COLO668 (cell line): ENCODE data around the gene MGAT3.

Experiments
- DNase-seq: peaks from one replicate; lab custom pipeline; 2025; ENCODE audit not compliant: unreplicated experiment; lab: John Stamatoyannopoulos, UW

Gene MGAT3

GRCh38 chr22:39449708-39450107 is 7.1 kb upstream of the MGAT3 start:
- DNase-seq = no peak

GRCh38 chr22:39450258-39450955 is 6.4 kb upstream of the MGAT3 start:
- DNase-seq = no peak

DNA sequence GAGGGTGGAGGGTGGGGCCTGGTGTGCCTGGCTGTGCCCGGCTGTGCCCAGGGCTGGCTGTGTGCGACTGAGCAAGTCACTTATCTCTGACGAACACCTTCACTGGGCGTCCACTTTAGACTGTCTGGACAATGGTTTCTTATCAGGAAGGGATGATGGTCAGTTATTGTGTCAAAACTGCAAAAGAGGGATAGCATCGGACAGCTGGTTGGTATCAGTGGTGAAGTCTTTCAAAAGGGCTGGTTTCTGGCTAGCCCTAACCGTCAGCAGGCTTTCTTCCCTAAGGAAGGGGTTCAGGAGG is 4.1 kb upstream of the MGAT3 start:
- DNase-seq = no peak

- no peak for DNase-seq
Measured at GRCh38 chr22:39453765-39454378, 2.9 kb upstream of the MGAT3 start.

GRCh38 chr22:39454385-39454871 is 2.4 kb upstream of the MGAT3 start:
- no peak for DNase-seq

DNA sequence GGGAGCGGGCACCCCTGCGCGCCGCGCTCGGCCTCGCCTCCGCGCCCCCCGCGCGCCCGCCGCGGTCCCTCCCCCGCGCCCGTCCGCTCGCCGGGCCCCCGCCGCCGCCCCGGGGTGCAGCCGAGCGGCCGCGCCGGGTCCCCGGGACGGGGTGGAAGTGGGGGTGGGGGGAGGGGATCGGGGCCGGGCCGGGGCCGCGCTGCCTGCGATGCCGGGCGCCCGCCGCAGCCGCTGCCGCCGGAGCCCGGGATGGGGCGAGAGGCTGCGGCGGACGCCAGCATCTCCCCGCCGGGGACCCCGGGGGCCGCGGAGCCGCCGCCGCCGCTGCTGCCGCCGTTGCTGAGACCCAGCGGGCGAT is 365 bp downstream of the MGAT3 start:
- DNase-seq = peak; percentile 13

- DNase-seq = no peak
Measured at GRCh38 chr22:39457556-39458443, 988 bp downstream of the MGAT3 start.

- no peak for DNase-seq
Measured at GRCh38 chr22:39458444-39459083, 1.8 kb downstream of the MGAT3 start.

GRCh38 chr22:39459681-39460080 is 2.9 kb downstream of the MGAT3 start:
- no peak for DNase-seq

- no peak for DNase-seq
Measured at GRCh38 chr22:39462443-39463221, 5.8 kb downstream of the MGAT3 start.

- no peak for DNase-seq
Measured at GRCh38 chr22:39463277-39463676, 6.5 kb downstream of the MGAT3 start.

DNA sequence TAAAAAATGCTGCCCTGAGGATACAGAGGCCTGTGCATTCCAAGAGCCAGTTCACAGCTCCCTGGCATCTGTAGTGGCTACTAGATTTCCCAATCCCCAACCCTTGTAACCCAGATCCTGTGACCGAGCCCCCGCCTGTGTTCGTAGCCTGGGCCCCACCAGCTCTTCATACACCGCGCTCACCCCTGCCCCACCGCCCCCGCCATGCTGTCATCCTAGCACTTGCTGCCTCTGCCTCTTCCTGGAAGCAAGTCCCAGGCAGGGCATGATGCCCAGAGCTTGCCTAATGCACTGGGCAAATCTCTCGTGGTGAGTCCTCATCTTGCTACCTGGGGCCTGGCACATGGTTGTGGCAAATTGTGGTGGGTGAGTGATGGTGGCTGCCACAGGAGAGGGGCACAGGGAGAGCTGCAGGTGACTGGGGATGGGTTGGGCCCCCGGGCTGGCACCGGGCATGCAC is 7.1 kb downstream of the MGAT3 start:
- DNase-seq = no peak

- no peak for DNase-seq
Measured at GRCh38 chr22:39466228-39467006, 9.6 kb downstream of the MGAT3 start.

- no peak for DNase-seq
Measured at GRCh38 chr22:39467390-39467895, 10.6 kb downstream of the MGAT3 start.

DNA sequence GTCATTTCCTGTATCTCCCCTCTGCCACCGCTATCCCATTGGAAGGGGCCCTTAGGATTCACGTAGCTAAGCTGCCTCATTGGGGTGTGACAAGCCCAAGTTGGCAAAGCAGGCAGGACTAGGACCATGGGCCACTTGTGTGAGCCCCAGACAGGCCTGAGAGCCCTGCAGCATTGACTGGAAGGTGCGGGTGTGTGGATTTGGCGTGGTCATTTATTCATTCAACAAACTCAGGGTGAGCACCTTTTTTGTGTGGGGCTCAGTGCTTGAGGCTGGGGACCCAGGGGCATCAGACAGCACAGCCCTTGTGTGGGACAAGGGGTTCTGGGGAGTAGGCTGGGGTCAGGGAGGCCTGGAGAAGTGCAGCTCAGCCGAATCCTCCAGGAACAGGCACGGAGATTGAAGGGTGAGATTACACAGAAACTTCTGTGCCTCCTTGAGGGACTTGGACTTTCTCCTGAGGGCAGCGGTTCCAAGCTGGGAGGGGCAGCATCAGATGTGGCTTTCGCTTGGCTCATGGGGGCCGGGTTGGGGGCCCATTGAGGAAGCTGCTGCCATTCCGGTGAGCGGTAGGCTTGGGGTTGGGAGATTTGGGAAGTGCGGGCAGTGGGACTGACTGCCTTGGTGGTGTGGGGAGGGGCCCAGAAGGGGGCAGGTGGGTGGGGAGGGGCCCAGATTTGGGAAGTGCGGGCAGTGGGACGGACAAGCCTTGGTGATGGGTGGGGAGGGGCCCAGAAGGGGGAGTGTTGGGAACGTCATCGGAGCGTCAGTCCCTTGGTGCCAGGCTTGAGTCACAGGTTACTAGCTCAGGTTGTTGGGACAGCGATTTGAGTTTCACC is 11.9 kb downstream of the MGAT3 start:
- no peak for DNase-seq

DNA sequence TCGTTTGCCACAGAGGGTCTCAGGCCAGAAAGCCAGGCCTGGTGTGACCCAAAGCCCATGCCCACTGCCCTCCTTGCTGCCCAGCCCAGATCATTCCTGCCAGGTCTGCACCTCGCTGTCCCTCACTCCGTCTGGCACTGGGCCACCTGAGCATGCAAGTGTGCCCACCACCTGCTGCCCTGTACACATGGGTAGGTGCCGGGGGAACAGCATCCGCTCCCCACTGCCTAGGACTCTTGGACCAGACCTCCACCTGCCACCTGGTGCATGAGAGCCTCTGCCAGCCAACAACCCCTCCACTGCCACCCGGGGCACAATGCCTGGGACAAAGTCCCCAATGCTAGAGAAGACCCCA is 12.5 kb downstream of the MGAT3 start:
- peak; percentile 71 for DNase-seq

- DNase-seq = peak; percentile 67
Measured at GRCh38 chr22:39469681-39470450, 13.1 kb downstream of the MGAT3 start.
